ENCODE measurements around the gene CDADC1. TPM values are rescaled to one million over a fixed set of nuclear protein-coding genes. Genes with fewer than 3 reads are reported as not detected.

Gene CDADC1
- total and polyA plus RNA-seq, 8 donors: 11.6 to 17.8 (median 14.8) TPM

- intact Hi-C loops (cut with DNase I): no loop called here
- H3K36me3 ChIP-seq: peaks cover 0 to 52% of the 10 kb centered on the region in 2 donors
- peaks cover 0 to 32% of the 10 kb centered on the region in 2 donors for H3K4me1 ChIP-seq
- H3K27ac ChIP-seq: no peak overlapping the region
- no peaks in the 10 kb centered on the region for H3K9me3 ChIP-seq
- H3K27me3 ChIP-seq: no peaks in the 10 kb centered on the region
- no peak for DNase-seq
- no peak for TF ChIP-seq CTCF (IDR thresholded peaks at IDR 0.05)
- ATAC-seq: no peak
- H3K4me3 ChIP-seq: no peak overlapping the region
Measured at GRCh38 chr13:49256841-49257240, 9.1 kb downstream of the CDADC1 start.

- no peak for TF ChIP-seq CTCF (IDR thresholded peaks at IDR 0.05)
- DNase-seq: no peak
- Histone ChIP-seq H3K36me3 (peaks cover 0 to 61% of the 10 kb centered on the region in 2 donors), H3K9me3 (no peaks in the 10 kb centered on the region), H3K27me3 (no peaks in the 10 kb centered on the region), H3K4me3 (peak overlapping the region; percentile 9 to 35), H3K27ac (peak overlapping the region in 1 of 2 donors; percentile 66), H3K4me1 (peaks cover 0 to 18% of the 10 kb centered on the region in 2 donors)
- intact Hi-C loops (cut with DNase I): no loop called here
- no peak for ATAC-seq
Measured at GRCh38 chr13:49258089-49258796, 10.5 kb downstream of the CDADC1 start.

- no peak for ATAC-seq
- no peak for DNase-seq
- Histone ChIP-seq H3K27me3 (no peaks in the 10 kb centered on the region), H3K4me3 (no peak overlapping the region), H3K36me3 (peaks cover 0 to 66% of the 10 kb centered on the region in 2 donors), H3K9me3 (no peaks in the 10 kb centered on the region), H3K27ac (no peak overlapping the region), H3K4me1 (peaks cover 0 to 11% of the 10 kb centered on the region in 2 donors)
- intact Hi-C loops (cut with DNase I): no loop called here
- no peak for TF ChIP-seq CTCF (IDR thresholded peaks at IDR 0.05)
Measured at GRCh38 chr13:49259586-49259985, 11.9 kb downstream of the CDADC1 start.

- Histone ChIP-seq H3K27ac (no peak overlapping the region), H3K36me3 (peaks cover 0 to 51% of the 10 kb centered on the region in 2 donors), H3K27me3 (no peaks in the 10 kb centered on the region), H3K9me3 (no peaks in the 10 kb centered on the region), H3K4me1 (peaks cover 0 to 8% of the 10 kb centered on the region in 2 donors), H3K4me3 (no peak overlapping the region)
- DNase-seq: no peak
- TF ChIP-seq CTCF (IDR thresholded peaks at IDR 0.05): no peak
- intact Hi-C loops (cut with DNase I): no loop called here
- no peak for ATAC-seq
Measured at GRCh38 chr13:49262634-49263033, 14.9 kb downstream of the CDADC1 start.

GRCh38 chr13:49265822-49266221 is 18.1 kb downstream of the CDADC1 start:
- ATAC-seq: no peak
- intact Hi-C loops (cut with DNase I): no loop called here
- Histone ChIP-seq H3K36me3 (peaks cover 0 to 45% of the 10 kb centered on the region in 2 donors), H3K27ac (no peak overlapping the region), H3K4me3 (no peak overlapping the region), H3K9me3 (no peaks in the 10 kb centered on the region), H3K4me1 (no peaks in the 10 kb centered on the region), H3K27me3 (no peaks in the 10 kb centered on the region)
- TF ChIP-seq CTCF (IDR thresholded peaks at IDR 0.05): no peak
- no peak for DNase-seq

Data from left lung (tissue), 10 donors.